Fibroblast of skin of right biceps (primary cell): ENCODE results near the gene ZNF280C.
A peak's percentile ranks its signal among the peaks of the same experiment; 100 is the strongest.
"Not testable (repeated sequence)": the region's sequence is repeated elsewhere in the genome, so short reads cannot be mapped to it uniquely, and the experiment has no call there.

Experiments used
- DNase-seq: peaks from one replicate; pipeline ENCODE4 v3.0.0-alpha.2; 2013

The ZNF280C gene

GRCh38 chrX:130268449-130269170 lies at the start of gene ZNF280C:
TSS of gene ZNF280C (minus strand) at chrX:130268899. CDS start at chrX:130260449, 8,450 bp downstream.
- DNase-seq, result peak; percentile 95

DNA sequence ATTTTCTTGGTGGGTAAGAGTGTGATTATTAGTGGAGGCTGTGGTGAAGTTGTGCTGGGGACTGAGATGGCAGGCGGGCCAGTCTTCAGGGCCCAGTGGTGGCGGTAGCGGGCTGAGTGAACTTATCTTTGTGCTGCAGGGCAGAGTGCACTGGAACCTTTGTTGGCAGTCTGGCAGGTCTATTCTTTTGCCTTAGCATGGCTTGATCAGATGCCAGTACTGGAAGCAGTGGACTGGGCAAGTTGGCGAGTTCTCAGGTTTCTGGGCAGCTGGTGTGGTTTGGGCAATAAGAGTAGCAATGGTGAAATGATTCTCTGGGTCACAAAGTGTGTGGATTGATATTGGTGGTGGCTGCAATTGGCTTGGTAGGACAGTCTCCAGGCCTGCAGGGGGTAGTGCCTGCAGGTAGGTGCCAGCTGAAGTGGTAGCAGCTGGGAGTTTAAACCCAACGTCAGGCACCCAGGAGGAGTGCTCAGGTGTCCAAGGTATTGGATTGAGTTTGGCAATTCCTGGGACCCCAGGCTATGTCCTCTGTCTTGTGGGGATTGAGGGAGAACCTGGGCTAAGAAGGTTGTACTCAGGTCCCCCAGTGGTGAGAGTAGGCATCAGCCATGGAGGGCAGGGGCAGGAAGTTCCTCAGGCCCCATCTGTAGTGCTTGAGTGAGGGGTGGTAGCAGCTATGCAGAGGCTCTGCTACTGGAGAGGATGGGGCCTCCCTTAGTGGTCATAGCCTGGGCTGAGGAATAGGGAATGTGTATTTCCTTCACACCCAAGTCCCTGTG lies 36.1 kb upstream of the ZNF280C start:
- no peak for DNase-seq

GRCh38 chrX:130301977-130302376 lies 33.3 kb upstream of the ZNF280C start:
- DNase-seq, result no peak

DNA sequence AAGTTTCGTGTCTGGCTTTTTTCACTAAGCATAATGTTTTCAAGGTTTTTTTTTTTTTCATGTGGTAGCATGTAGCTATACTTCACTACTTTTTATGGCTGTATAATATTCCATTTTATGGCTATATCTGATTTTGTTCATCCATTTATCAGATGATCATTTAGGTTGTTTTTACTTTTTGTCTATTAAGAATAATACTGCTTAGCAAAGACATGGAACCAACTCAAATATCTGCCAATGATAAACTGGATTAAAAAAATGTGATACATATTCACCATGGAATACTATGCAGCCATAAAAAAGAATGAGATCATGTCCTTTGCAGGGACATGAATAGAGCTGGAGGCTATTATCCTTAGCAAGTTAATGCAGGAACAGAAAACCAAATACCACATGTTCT lies 32.7 kb upstream of the ZNF280C start:
- DNase-seq, result no peak

- DNase-seq, result no peak
Measured at GRCh38 chrX:130300010-130300282, 31.2 kb upstream of the ZNF280C start.

- DNase-seq, result no peak
Measured at GRCh38 chrX:130299279-130300009, 30.7 kb upstream of the ZNF280C start.

DNA sequence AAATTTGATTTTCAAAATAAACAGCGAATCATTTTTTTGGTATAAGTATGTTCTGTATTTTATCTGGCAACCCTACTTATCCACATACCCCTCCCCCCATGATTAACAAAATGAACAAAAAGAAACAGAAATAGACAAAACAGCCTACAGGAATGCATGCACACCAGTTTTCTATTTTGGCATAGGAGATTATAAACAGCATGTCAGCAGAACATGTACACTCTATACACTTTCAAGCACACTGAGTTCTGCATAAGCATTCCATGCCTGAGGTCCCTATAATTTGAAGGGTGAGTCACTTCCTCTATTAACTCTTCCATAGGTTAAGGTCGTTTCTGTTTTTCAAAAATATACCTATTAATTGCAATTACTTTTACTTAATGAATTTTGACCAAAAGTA lies 28.0 kb upstream of the ZNF280C start:
- peak; percentile 27 for DNase-seq

DNA sequence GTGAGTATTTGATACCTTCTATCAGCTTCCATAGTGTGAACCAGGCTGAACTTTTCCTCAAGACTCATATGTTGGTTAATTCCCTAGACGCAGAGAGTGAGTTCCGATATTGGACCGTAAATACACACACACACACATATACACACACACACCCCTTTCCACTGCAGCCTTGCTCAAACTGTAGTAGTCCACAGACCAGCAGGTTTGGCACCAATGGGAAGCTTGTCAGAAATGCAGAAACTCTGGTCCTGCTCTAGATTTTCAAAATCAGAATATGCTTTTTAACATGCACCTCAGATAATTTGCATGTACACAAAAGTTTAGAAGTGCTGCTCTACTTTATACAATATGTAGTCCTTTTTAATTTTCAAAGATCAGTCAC lies 27.6 kb upstream of the ZNF280C start:
- no peak for DNase-seq

DNA sequence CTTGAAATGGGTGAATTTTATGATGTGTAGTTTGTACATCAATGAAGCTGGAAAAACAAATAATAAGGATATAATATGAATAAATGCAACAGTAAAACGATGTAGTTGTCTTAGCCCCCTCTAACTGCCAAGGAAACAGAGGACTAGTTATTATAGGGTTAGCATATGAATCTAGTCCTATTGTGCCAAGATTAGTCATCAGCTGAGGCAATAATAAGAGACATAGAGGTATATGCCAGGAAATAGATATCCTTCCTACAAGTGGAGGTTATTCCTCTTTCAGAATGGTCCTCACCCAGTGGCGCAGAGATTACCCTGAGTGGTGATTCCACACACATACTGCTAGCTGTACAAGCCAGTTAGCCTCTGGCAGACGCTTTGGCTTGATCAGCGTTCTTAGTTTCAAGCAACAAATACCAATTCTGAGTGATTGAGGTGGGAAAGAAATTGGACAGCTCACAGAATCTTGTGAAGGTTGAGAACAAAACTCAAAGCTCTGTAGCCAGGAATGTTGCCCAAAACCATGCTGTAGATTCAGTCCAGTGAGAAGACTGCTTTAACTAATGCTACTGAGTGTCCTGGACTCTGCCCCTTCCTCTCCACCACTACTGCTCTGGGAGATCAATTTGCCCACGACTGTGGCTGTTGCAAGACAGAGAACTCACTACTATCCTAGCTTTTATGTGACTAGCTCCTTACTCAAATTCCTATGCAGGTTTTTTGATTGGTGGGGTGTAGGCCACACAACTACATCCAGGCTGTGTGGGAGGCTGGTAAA lies 27.0 kb upstream of the ZNF280C start:
- DNase-seq, result peak; percentile 1

GRCh38 chrX:130287071-130287770 lies 18.5 kb upstream of the ZNF280C start:
- no peak for DNase-seq

GRCh38 chrX:130285710-130286109 lies 17.0 kb upstream of the ZNF280C start:
- no peak for DNase-seq

DNA sequence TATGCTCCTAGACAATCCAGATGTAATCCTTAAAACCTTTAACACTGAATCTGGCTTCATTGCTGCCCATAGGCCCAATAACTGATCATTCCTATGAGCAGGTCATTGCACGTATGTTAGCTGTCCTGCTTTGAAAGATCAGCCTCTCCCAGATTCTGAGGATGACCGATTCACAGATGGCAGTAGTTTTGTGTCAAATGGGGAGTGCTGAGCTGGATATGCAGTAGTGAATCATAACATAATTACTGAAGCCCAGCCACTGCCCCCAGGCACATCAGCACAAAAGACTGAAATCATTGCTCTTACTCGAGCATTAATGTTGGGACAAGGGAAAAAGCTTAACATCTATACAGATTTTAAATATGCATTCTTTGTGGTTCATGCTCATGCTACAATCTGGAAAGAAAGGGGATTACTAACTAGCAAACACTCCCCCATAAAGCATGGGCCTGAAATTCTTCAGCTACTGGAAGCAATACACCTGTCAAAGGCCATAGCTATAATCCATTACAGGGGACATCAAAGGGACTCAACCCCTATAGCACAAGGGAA lies 16.4 kb upstream of the ZNF280C start:
- no peak for DNase-seq

GRCh38 chrX:130282151-130282550 lies 13.5 kb upstream of the ZNF280C start:
- no peak for DNase-seq

DNA sequence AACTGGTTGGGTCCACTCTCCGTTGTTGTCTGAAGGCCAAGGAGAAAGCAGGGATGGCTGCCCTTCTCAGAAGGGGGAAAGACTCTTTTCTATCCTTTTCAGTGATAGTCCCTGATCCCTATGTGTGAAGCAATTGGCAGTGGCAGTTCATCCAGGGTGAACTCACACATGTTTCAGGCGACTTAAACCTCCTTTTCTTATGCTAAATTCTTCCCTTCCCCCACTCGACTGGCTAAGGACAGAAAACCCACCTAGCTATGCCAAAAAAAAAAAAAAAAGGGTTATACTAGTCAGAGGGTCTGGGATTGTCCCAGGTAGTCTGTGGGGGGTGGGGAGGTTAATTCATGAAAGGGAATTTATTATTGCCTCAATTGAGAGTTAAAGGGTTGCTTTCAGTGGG lies 12.2 kb upstream of the ZNF280C start:
- DNase-seq, result no peak

GRCh38 chrX:130272253-130272652 lies 3.6 kb upstream of the ZNF280C start:
- DNase-seq, result not testable (repeated sequence)

DNA sequence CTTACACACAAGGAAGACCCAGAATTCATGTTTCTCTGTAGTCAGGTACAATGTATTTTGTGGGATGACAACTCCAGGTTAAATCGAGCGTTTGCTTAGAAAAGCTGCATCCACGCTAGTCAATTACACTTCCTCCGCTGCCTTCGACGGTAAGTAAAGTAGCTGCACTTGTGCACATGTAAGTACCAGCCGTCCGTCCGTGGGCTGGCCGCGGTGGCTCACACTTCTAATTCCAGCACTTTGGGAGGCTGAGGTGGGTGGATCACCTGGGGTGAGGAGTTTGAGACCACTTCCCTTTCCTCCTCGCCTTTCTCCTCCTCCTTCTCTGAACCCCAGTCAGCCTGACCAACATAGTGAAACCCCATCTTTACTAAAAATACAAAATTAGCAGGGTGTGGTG lies 692 bp upstream of the ZNF280C start:
- DNase-seq, result not testable (repeated sequence)

- no peak for DNase-seq
Measured at GRCh38 chrX:130267956-130268448, 697 bp downstream of the ZNF280C start.

- DNase-seq, result no peak
Measured at GRCh38 chrX:130264573-130264972, 4.1 kb downstream of the ZNF280C start.

- DNase-seq, result peak; percentile 24
Measured at GRCh38 chrX:130263016-130263415, 5.7 kb downstream of the ZNF280C start.

DNA sequence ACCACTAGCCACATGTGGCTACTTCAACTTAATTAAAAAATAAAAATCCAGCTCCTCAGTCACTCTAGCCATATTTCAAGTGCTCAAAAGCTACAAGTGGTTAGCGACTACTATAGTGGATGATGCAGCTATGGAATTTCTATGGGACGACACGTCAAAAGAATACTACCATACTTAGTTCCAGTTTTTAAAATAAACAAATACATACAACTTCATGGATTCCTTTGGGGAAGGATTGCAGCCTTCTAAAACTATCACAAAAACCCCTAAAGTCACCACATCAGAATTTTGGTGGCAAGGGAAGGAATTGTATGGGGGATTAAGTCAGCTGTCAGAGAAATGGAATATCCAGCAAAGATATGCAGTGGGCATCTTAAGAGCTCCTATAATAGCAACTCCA lies 6.5 kb downstream of the ZNF280C start:
- DNase-seq, result no peak

DNA sequence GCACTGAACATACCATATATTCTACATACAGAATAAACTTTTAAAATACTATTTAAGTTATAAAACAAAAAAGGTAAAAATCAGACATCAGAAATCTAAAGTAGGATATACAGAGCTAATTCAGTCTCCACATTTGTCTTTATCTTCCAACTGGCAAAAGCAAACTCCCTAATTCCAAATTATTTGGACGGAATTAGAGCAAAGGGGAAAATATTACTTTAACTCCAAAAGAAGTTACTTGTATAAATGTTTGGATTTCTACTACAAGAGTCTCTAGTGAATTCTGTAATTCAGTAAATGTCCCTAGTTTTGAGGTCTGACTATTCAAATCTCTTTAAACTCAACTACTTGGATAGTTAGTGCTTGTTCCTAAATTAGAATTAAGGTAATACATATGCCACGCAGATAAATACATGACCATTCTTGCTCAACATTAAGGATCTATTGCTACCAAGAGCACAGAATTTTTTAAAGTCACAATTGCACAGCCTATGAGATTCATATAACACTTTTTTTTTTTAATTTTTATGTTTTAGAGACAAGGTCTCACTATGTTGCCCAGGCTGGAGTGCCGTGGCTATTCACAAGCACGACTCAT lies 7.3 kb downstream of the ZNF280C start:
- DNase-seq, result no peak

GRCh38 chrX:130260316-130260715 lies 8.4 kb downstream of the ZNF280C start:
- DNase-seq, result no peak
